Duodenal mucosa (tissue), 2 donors: Measurements from ENCODE around the gene MBP.
"Not testable (repeated sequence)": the region's sequence is repeated elsewhere in the genome, so short reads cannot be mapped to it uniquely, and the experiment has no call there.

Source experiments
- H3K27ac ChIP-seq: one replicate; pipeline ENCODE4 v1.7.0; 2013; ENCODE audit warnings: low read depth, low read length
- H3K27me3 ChIP-seq, 2 donors: one replicate each; pipeline ENCODE4 v1.7.0; 2013; ENCODE audit warnings: low read length in 2 of 2, control low read depth in 1 of 2; ENCODE audit not compliant: insufficient read depth in 2 of 2, control insufficient read depth in 1 of 2
- H3K36me3 ChIP-seq, 2 donors: one replicate each; pipeline ENCODE4 v1.7.0; 2013; ENCODE audit warnings: low read length in 2 of 2, control low read depth in 1 of 2; ENCODE audit not compliant: insufficient read depth in 2 of 2, control insufficient read depth in 1 of 2
- H3K4me1 ChIP-seq, 2 donors: one replicate each; pipeline ENCODE4 v1.7.0; 2013; ENCODE audit warnings: low read length in 2 of 2, control low read depth in 1 of 2; ENCODE audit not compliant: insufficient read depth in 2 of 2, control insufficient read depth in 1 of 2
- H3K4me3 ChIP-seq, 2 donors: one replicate each; pipeline ENCODE4 v1.7.0; 2013; ENCODE audit warnings: low read length in 2 of 2, low read depth in 1 of 2
- H3K9ac ChIP-seq, 2 donors: one replicate each; pipeline ENCODE4 v1.7.0; 2013; ENCODE audit warnings: low read length in 2 of 2, low read depth in 1 of 2
- H3K9me3 ChIP-seq, 2 donors: one replicate each; pipeline ENCODE4 v1.7.0; 2013; ENCODE audit warnings: low read length in 2 of 2, control low read depth in 1 of 2; ENCODE audit not compliant: control insufficient read depth in 1 of 2

MBP gene

DNA sequence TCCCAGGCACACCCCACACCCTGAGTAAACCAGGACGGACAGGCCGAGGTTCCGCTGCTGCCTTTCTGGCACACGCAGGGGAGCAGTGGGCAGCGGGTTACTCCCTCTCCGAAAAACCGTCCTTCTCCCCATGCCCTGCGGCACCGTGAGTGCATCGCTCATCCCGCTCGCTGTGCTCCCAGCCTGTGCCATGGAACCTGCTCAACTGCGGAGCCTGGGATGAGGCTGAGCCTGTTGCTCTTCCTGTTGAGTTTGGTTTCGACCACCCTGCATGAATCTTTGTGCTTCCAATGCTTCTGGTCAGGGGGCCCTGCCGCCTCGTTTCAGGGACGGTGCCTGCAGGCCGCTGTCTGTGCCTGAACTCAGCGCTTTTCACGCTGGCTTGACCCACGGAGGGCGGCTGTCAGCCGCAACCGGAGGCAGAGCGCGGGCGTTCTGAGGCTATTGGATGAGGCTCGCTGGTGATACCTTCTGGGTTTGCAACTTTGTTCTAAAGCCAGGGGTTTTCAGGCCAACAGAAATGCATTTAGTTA is 106.7 kb downstream of the MBP start:
- Histone ChIP-seq H3K36me3 (peaks cover 8 to 15% of the 10 kb centered on the region in 2 donors), H3K9ac (no peak overlapping the region), H3K9me3 (no peaks in the 10 kb centered on the region), H3K27ac (no peak overlapping the region), H3K4me3 (no peak overlapping the region), H3K4me1 (no peaks in the 10 kb centered on the region), H3K27me3 (no peaks in the 10 kb centered on the region)

DNA sequence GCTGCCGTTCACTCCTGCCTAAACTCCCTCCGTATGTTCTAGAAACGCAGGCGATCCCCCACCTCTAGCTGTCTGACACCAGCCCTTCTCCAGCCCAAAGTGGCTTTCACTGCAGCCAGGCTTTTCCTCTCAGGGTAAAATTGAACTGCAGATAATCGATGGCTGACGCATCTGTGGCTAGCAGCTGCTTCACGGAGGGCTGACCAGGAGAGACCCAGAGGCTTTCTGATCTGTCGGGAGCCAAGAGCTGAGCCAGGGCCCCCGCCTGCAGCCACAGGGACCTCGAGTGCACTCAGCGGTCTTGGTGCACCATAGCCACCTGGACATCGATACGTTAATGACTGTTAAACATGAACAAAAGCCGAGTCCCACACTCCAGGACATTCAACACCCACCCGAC is 107.5 kb downstream of the MBP start:
- Histone ChIP-seq H3K9ac (no peak overlapping the region), H3K36me3 (peaks cover 12 to 21% of the 10 kb centered on the region in 2 donors), H3K27ac (no peak overlapping the region), H3K4me3 (no peak overlapping the region), H3K27me3 (no peaks in the 10 kb centered on the region), H3K4me1 (no peaks in the 10 kb centered on the region), H3K9me3 (no peaks in the 10 kb centered on the region)

DNA sequence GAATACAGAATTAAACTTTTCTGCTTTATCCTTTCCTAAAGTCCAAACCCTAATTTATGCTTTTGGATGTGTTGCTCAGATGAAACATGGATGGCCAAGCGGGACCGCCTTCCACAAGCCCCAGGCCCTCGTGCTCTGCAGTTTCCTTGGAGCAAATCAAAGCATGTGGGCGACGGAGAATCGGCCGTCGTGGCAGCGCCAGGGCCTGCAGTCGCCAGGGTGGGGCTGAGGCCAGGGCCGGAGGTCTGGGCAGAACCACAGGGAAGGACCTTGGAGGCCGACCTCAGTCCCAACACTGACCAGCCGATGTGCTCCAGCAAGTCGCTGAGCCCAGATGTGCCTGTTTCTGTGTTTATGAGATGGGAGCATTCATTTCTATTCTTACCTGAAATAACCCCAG is 108.1 kb downstream of the MBP start:
- Histone ChIP-seq H3K36me3 (peaks cover 12 to 21% of the 10 kb centered on the region in 2 donors), H3K9me3 (no peaks in the 10 kb centered on the region), H3K4me3 (no peak overlapping the region), H3K27ac (no peak overlapping the region), H3K4me1 (no peaks in the 10 kb centered on the region), H3K27me3 (no peaks in the 10 kb centered on the region), H3K9ac (no peak overlapping the region)

DNA sequence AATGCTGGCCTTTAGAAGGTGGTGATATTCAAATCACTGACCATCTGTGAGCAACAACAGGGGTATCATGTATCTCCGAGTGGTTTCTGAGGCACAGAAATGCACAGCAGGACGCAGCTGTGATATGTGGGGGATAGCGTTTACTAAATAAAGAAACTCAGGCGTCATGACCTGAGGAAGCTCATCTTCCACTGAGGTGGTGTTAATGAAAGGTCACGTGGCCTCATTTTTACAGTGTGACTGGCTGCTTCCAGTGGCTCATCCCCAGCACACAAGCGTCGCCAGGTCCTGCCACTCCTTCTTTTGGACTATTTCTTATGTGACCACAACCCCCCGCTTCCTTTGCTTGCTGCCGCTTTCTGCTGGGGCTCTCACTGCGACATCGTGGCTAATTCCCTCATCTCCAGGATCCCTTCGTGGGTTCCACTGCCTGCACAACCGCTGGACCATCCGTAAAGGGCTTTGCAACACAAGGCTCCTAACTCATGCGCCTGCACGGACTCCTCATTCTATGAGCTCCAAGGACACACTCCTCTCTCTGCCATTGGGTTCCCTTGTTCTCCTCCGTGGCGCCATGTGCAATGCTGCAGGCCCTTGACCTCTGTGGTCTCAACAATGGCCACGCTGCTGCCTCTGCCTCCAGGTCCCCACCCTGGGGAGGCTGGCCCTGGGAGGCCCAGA is 109.3 kb downstream of the MBP start:
- Histone ChIP-seq H3K27ac (no peak overlapping the region), H3K9me3 (no peaks in the 10 kb centered on the region), H3K27me3 (no peaks in the 10 kb centered on the region), H3K4me3 (no peak overlapping the region), H3K4me1 (no peaks in the 10 kb centered on the region), H3K9ac (no peak overlapping the region), H3K36me3 (peaks cover 12 to 25% of the 10 kb centered on the region in 2 donors)

DNA sequence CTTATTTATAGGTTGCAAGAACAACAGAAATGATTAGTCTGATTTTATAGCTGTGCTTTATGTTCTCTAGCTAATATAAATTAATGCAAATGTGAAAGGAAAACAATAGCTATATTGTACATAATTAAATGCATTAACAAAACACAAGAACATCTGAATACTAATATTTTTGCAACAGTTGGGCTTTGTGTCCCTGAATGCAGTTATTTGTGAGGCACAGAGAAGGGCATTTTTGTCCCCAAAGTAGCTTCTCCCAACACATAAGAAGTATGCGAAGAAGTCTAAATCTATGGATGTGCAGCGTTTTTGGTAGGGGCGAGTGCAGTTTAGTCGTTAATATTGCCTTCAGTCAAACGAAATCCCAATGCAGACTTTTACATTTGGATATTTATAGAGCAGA is 110.0 kb downstream of the MBP start:
- H3K9me3 ChIP-seq = no peaks in the 10 kb centered on the region
- no peaks in the 10 kb centered on the region for H3K27me3 ChIP-seq
- H3K36me3 ChIP-seq = peaks cover 12 to 25% of the 10 kb centered on the region in 2 donors
- H3K4me1 ChIP-seq = no peaks in the 10 kb centered on the region
- H3K4me3 ChIP-seq = no peak overlapping the region
- no peak overlapping the region for H3K27ac ChIP-seq
- no peak overlapping the region for H3K9ac ChIP-seq

DNA sequence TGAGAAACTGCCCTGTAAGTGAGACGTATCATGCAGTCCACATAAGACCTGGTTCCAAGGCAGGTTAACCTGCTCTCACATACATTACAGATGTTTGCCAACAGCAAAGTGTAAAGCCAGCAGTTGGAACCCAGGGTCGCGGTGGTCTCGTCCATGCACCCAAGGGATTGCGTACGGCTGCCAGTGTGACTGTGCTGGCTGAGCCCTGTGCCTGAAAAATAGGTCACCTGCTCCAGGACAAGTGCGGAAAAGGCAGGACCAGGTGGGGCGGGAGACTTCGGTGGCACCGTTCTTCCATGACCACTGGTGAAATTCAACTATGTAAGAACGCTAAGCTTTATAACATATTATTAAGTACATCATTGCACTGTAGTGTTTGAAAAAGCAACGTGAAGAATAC is 110.5 kb downstream of the MBP start:
- H3K9ac ChIP-seq = no peak overlapping the region
- H3K27ac ChIP-seq = no peak overlapping the region

DNA sequence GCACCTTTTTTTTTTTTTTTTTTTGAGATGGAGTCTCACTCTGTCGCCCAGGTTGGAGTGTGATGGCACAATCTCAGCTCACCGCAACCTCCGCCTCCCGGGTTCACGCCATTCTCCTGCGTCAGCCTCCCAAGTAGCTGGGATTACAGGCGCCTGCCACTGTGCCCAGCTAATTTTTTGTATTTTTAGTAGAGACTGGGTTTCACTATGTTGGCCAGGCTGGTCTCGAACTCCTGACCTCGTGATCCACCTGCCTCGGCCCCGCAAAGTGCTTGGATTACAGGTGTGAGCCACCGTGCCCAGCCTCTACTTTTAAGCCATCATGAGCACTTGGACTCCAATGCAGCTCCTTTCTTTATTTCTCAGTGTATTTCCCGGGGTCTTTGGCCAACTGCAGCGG is 111.1 kb downstream of the MBP start:
- not testable (repeated sequence) for H3K27ac ChIP-seq, H3K4me1 ChIP-seq, H3K9ac ChIP-seq, H3K9me3 ChIP-seq, H3K27me3 ChIP-seq, H3K4me3 ChIP-seq
- peaks cover 18 to 33% of the 10 kb centered on the region in 2 donors for H3K36me3 ChIP-seq

More for the DNA sequence above, 110.5 kb downstream of the MBP start:
- no peaks in the 10 kb centered on the region for H3K4me1 ChIP-seq
- peaks cover 12 to 27% of the 10 kb centered on the region in 2 donors for H3K36me3 ChIP-seq
- no peaks in the 10 kb centered on the region for H3K27me3 ChIP-seq
- H3K4me3 ChIP-seq = no peak overlapping the region
- no peaks in the 10 kb centered on the region for H3K9me3 ChIP-seq

DNA sequence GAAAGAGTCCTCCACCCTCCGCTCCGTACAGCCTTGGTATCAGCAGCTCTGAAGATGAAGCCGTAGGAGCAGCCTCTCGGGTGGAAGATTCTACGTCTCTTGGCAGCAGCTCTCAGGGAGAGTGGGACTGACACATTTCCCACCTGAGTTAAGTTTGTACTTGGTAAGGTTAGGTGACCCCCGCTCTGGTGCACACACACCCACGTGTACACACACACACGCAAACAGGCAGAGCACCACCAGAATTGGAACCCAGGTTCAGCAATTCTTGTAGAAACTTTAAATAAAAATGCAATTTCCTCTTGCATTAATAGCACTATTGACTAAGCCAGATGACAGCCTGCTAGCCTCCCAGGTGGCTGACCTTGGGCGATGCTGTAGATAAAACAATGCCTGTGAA is 111.5 kb downstream of the MBP start:
- H3K27ac ChIP-seq = no peak overlapping the region
- no peaks in the 10 kb centered on the region for H3K4me1 ChIP-seq
- no peaks in the 10 kb centered on the region for H3K27me3 ChIP-seq
- no peak overlapping the region for H3K4me3 ChIP-seq
- H3K9me3 ChIP-seq = no peaks in the 10 kb centered on the region
- H3K36me3 ChIP-seq = peaks cover 22 to 37% of the 10 kb centered on the region in 2 donors
- H3K9ac ChIP-seq = no peak overlapping the region

DNA sequence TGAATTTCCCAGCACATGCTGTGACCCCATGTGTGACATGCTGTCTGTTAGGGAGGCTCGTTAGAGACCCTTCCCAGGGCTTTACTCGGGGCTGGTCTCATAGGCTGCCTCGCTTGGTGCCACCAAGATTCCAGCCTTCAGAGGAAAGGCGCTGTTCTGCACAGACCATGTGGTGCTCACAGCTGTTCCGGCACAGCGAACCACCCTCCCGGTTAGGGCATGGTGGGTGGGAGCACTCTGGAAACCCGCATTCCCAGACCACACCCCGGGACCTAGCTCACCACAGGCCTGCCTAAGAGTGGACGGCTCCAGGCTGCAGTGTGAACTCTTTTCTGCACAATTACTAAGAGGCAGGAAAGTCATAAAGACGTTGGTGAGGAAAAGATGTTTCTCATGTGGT is 112.0 kb downstream of the MBP start:
- H3K36me3 ChIP-seq = peaks cover 26 to 35% of the 10 kb centered on the region in 2 donors
- no peak overlapping the region for H3K4me3 ChIP-seq
- H3K4me1 ChIP-seq = no peaks in the 10 kb centered on the region
- H3K9ac ChIP-seq = no peak overlapping the region
- H3K9me3 ChIP-seq = no peaks in the 10 kb centered on the region
- no peaks in the 10 kb centered on the region for H3K27me3 ChIP-seq
- H3K27ac ChIP-seq = no peak overlapping the region

DNA sequence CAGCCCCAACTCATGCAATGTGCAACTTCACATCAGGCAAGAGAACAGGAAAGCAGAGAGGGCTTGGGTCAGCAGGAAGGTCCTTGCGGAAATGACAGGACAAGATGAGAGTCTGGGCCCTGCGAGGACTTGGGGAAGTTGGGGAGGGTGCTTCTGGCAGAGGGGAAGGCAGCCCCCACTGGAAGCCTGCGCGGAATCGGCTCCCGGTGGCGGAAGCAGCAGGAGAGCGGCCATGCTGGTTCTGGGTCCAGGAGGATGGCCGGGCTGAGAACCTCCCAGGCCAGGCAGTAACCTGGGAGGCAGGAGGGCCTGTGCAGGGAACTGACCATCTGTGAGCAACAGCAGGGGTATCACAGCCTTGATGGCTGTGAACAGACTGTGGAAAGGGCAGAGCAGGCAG is 112.9 kb downstream of the MBP start:
- Histone ChIP-seq H3K27me3 (no peaks in the 10 kb centered on the region), H3K4me3 (no peak overlapping the region), H3K9ac (no peak overlapping the region), H3K36me3 (peaks cover 24 to 33% of the 10 kb centered on the region in 2 donors), H3K27ac (no peak overlapping the region), H3K9me3 (no peaks in the 10 kb centered on the region), H3K4me1 (no peaks in the 10 kb centered on the region)
